ENCODE results near the gene ABI3BP.

The ABI3BP gene

GRCh38 chr3:100715176-100715575 is 278.0 kb downstream of the ABI3BP start:
- no peak for DNase-seq

GRCh38 chr3:100710261-100710968 is 282.8 kb downstream of the ABI3BP start:
- no peak for DNase-seq

GRCh38 chr3:100709842-100710260 is 283.4 kb downstream of the ABI3BP start:
- no peak for DNase-seq

GRCh38 chr3:100708989-100709841 is 284.0 kb downstream of the ABI3BP start, which contains the start of gene TFG:
TSS of gene TFG (plus strand) at chr3:100709494. CDS start at chr3:100713686, 4,192 bp downstream.
- DNase-seq = peak; percentile 97

GRCh38 chr3:100708644-100708988 is 284.6 kb downstream of the ABI3BP start:
- no peak for DNase-seq

- no peak for DNase-seq
Measured at GRCh38 chr3:100706365-100706764, 286.9 kb downstream of the ABI3BP start.

- no peak for DNase-seq
Measured at GRCh38 chr3:100703865-100704264, 289.4 kb downstream of the ABI3BP start.

GRCh38 chr3:100702980-100703345 is 290.3 kb downstream of the ABI3BP start:
- DNase-seq = no peak

GRCh38 chr3:100702082-100702979 is 290.9 kb downstream of the ABI3BP start:
- no peak for DNase-seq

- DNase-seq = no peak
Measured at GRCh38 chr3:100700708-100701107, 292.5 kb downstream of the ABI3BP start.
